ENCODE results near the gene PRSS21. TPM values are rescaled to one million over a fixed set of nuclear protein-coding genes. Genes with fewer than 3 reads are reported as not detected.
A peak's percentile ranks its signal among the peaks of the same experiment; 100 is the strongest.

The PRSS21 gene
- total RNA-seq, 4 donors from 2014 or later = 1.6 to 1.9 TPM; not detected in 2

- no peaks in the 10 kb centered on the region for H3K27me3 ChIP-seq
- peak within 1 kb of the TSS; percentile 88 to 98 (median 96) for H3K4me3 ChIP-seq
- intact Hi-C loops (cut with DNase I; ENCODE audit: low total_unique reads) (no loop called here), in situ Hi-C loops (cut with MboI; ENCODE audit: low pct_ligation_motif_present in 1 of 4, low pct_unique_long_range_greater_than_20kb in 1 of 4, low sequenced_read_pairs in 3 of 4) (no loop called here)
- DNase-seq = peak; percentile 91
- peaks cover 16 to 27% (median 22%) of the 10 kb centered on the region in 4 donors for H3K4me1 ChIP-seq
- H3K9me3 ChIP-seq = no peaks in the 10 kb centered on the region
- no peaks in the 10 kb centered on the region for H3K36me3 ChIP-seq
- TF ChIP-seq POLR2AphosphoS5 (IDR thresholded peaks at IDR 0.05) = peak; percentile 56 to 90 (median 87)
- TF ChIP-seq EP300 (IDR thresholded peaks at IDR 0.05; ENCODE audit: low read depth) = no peak
- peak; percentile 71 for TF ChIP-seq POLR2A (IDR thresholded peaks at IDR 0.05)
- WGBS, 2 donors (ENCODE audit: low coverage in 1 of 2) = 0% methylated on average over 37 of the region's 70 CpGs; no CpG with 5 or more reads in 1 of the 2 donors
- peak within 1 kb of the TSS; percentile 99 to 100 (median 100) for H3K27ac ChIP-seq
Observed at GRCh38 chr16:2777231-2777902, 39.7 kb upstream of the PRSS21 start, which contains the start of gene ELOB. Gene ELOB, minus strand, starts transcription at chr16:2777280. Its CDS starts 41 bp downstream, at chr16:2777239.

- no peak for TF ChIP-seq POLR2A (IDR thresholded peaks at IDR 0.05)
- TF ChIP-seq CTCF (IDR thresholded peaks at IDR 0.05) = no peak
- no peak for TF ChIP-seq EP300 (IDR thresholded peaks at IDR 0.05; ENCODE audit: low read depth)
- no peak for TF ChIP-seq POLR2AphosphoS5 (IDR thresholded peaks at IDR 0.05)
- intact Hi-C loops (cut with DNase I; ENCODE audit: low total_unique reads) (no loop called here), in situ Hi-C loops (cut with MboI; ENCODE audit: low pct_ligation_motif_present in 1 of 4, low pct_unique_long_range_greater_than_20kb in 1 of 4, low sequenced_read_pairs in 3 of 4) (no loop called here)
- Histone ChIP-seq H3K27me3 (no peaks in the 10 kb centered on the region), H3K36me3 (no peaks in the 10 kb centered on the region), H3K27ac (peak overlapping the region; percentile 99 to 100 (median 100)), H3K4me1 (peaks cover 16 to 27% (median 22%) of the 10 kb centered on the region in 4 donors), H3K9me3 (no peaks in the 10 kb centered on the region), H3K4me3 (peak overlapping the region; percentile 88 to 98 (median 96))
- peak; percentile 39 for DNase-seq
- 0 to 9% methylated on average over 2 to 27 of the region's 27 CpGs for WGBS, 2 donors (ENCODE audit: low coverage in 1 of 2)
Observed at GRCh38 chr16:2777903-2778629, 39.0 kb upstream of the PRSS21 start.

- H3K36me3 ChIP-seq = no peaks in the 10 kb centered on the region
- peaks cover 16 to 27% (median 22%) of the 10 kb centered on the region in 4 donors for H3K4me1 ChIP-seq
- no peak for TF ChIP-seq EP300 (IDR thresholded peaks at IDR 0.05; ENCODE audit: low read depth)
- TF ChIP-seq POLR2AphosphoS5 (IDR thresholded peaks at IDR 0.05) = no peak
- no peak for TF ChIP-seq POLR2A (IDR thresholded peaks at IDR 0.05)
- no peak for TF ChIP-seq CTCF (IDR thresholded peaks at IDR 0.05)
- H3K9me3 ChIP-seq = no peaks in the 10 kb centered on the region
- H3K27ac ChIP-seq = peak overlapping the region; percentile 99 to 100 (median 100)
- peak overlapping the region in 2 of 4 donors; percentile 88 to 98 for H3K4me3 ChIP-seq
- 95 to 98% methylated on average over 8 to 12 of the region's 12 CpGs for whole genome bisulfite sequencing, 2 donors (ENCODE audit: low coverage in 1 of 2)
- no peaks in the 10 kb centered on the region for H3K27me3 ChIP-seq
- in situ Hi-C loops (cut with MboI; ENCODE audit: low pct_ligation_motif_present in 1 of 4, low pct_unique_long_range_greater_than_20kb in 1 of 4, low sequenced_read_pairs in 3 of 4) (no loop called here), intact Hi-C loops (cut with DNase I; ENCODE audit: low total_unique reads) (no loop called here)
- DNase-seq = no peak
Observed at GRCh38 chr16:2778630-2778958, 38.4 kb upstream of the PRSS21 start.

- H3K27me3 ChIP-seq = peaks cover under 1% of the 10 kb centered on the region
- no peaks in the 10 kb centered on the region for H3K9me3 ChIP-seq
- intact Hi-C loops (cut with DNase I; ENCODE audit: low total_unique reads) = no loop called here
- peak; percentile 6 for DNase-seq
- no peak for TF ChIP-seq CTCF (IDR thresholded peaks at IDR 0.05)
- no peak for TF ChIP-seq EP300 (IDR thresholded peaks at IDR 0.05; ENCODE audit: low read depth)
- TF ChIP-seq POLR2A (IDR thresholded peaks at IDR 0.05) = no peak
- no peak for TF ChIP-seq POLR2AphosphoS5 (IDR thresholded peaks at IDR 0.05)
- H3K4me3 ChIP-seq = no peak overlapping the region
- peaks cover 16 to 27% (median 22%) of the 10 kb centered on the region in 4 donors for H3K4me1 ChIP-seq
- H3K27ac ChIP-seq = no peak overlapping the region
- in situ Hi-C loops (cut with MboI; ENCODE audit: low pct_ligation_motif_present in 1 of 4, low pct_unique_long_range_greater_than_20kb in 1 of 4, low sequenced_read_pairs in 3 of 4) = no loop called here
- whole genome bisulfite sequencing, 2 donors (ENCODE audit: low coverage in 1 of 2) = 91% methylated on average over 23 of the region's 23 CpGs; no CpG with 5 or more reads in 1 of the 2 donors
- H3K36me3 ChIP-seq = no peaks in the 10 kb centered on the region
Observed at GRCh38 chr16:2779151-2779920, 37.7 kb upstream of the PRSS21 start.
